Measurements from ENCODE around the gene ACTRT1. TPM values are rescaled to one million over a fixed set of nuclear protein-coding genes. Genes with fewer than 3 reads are reported as not detected.

Gene ACTRT1
- total and polyA plus RNA-seq, 2 donors (not counting 1 experiment from before 2014, with no cell fraction given): not detected

GRCh38 chrX:128020701-128021100, 31.5 kb downstream of the ACTRT1 start:
- Histone ChIP-seq H4K20me1 (ENCODE audit: control insufficient read depth, extremely low read depth, insufficient read depth, low read length) (no peaks in the 10 kb centered on the region), H2AFZ (ENCODE audit: low read length) (no peak overlapping the region), H3K36me3 (ENCODE audit: control insufficient read depth, insufficient read depth, low read length) (no peaks in the 10 kb centered on the region), H3K27me3 (ENCODE audit: control insufficient read depth, insufficient read depth, low read length) (no peaks in the 10 kb centered on the region), H3K4me3 (replicated peaks in 1 of 4; ENCODE audit: control extremely low read depth in 1 of 4, insufficient read depth in 1 of 4, low read depth in 3 of 4, low read length in 4 of 4) (no peak overlapping the region), H3K4me2 (ENCODE audit: extremely low read depth, insufficient read depth, low read length) (no peak overlapping the region), H3K9me3 (ENCODE audit: control insufficient read depth, insufficient read depth, low read depth, low read length) (no peaks in the 10 kb centered on the region), H3K4me1 (ENCODE audit: control insufficient read depth, extremely low read depth, insufficient read depth, low read length) (no peaks in the 10 kb centered on the region), H3K79me2 (ENCODE audit: control insufficient read depth, insufficient read depth, low read length) (no peaks in the 10 kb centered on the region), H3K9ac (ENCODE audit: insufficient read depth, low read length) (no peak overlapping the region), H3K27ac (ENCODE audit: insufficient read depth, low read length) (no peak overlapping the region)
- peak in 1 of 2 donors; percentile 40 for DNase-seq (ENCODE audit: low read depth in 2 of 2)
- TF ChIP-seq CTCF (conservative IDR thresholded peaks at IDR 0.05 in 1 of 2, IDR thresholded peaks at IDR 0.05 in 1 of 2; ENCODE audit: low read depth in 1 of 2, low read length in 2 of 2) (no peak), EZH2 (IDR thresholded peaks at IDR 0.05; ENCODE audit: low read length, missing control alignments) (no peak)

DNA sequence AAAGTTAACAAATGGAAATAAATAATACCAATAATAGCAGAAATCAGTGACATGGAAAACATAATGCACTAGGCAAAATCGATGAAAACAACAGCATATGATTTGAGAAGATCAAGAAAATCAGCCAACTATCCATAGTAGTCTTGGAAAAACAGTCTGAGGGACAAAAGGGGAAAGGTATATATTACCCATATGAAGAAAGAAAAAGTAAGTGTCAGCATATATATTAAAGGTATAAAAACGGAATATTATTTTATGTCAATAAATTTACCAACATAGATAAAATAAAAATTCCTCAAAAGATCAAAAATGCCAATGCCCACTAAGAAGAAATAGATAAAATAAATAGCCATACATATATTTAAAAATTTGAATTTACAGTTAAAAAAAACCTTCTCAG, 33.0 kb downstream of the ACTRT1 start:
- TF ChIP-seq EZH2 (IDR thresholded peaks at IDR 0.05; ENCODE audit: low read length, missing control alignments): no peak
- TF ChIP-seq CTCF (conservative IDR thresholded peaks at IDR 0.05 in 1 of 2, IDR thresholded peaks at IDR 0.05 in 1 of 2; ENCODE audit: low read depth in 1 of 2, low read length in 2 of 2): no peak
- no peak for DNase-seq (ENCODE audit: low read depth in 2 of 2)
- Histone ChIP-seq H3K9ac (ENCODE audit: insufficient read depth, low read length) (no peak overlapping the region), H3K79me2 (ENCODE audit: control insufficient read depth, insufficient read depth, low read length) (no peaks in the 10 kb centered on the region), H2AFZ (ENCODE audit: low read length) (no peak overlapping the region), H3K4me3 (replicated peaks in 1 of 4; ENCODE audit: control extremely low read depth in 1 of 4, insufficient read depth in 1 of 4, low read depth in 3 of 4, low read length in 4 of 4) (no peak overlapping the region), H3K36me3 (ENCODE audit: control insufficient read depth, insufficient read depth, low read length) (no peaks in the 10 kb centered on the region), H3K27me3 (ENCODE audit: control insufficient read depth, insufficient read depth, low read length) (no peaks in the 10 kb centered on the region), H3K27ac (ENCODE audit: insufficient read depth, low read length) (no peak overlapping the region), H3K4me2 (ENCODE audit: extremely low read depth, insufficient read depth, low read length) (no peak overlapping the region), H3K9me3 (ENCODE audit: control insufficient read depth, insufficient read depth, low read depth, low read length) (no peaks in the 10 kb centered on the region), H3K4me1 (ENCODE audit: control insufficient read depth, extremely low read depth, insufficient read depth, low read length) (no peaks in the 10 kb centered on the region), H4K20me1 (ENCODE audit: control insufficient read depth, extremely low read depth, insufficient read depth, low read length) (no peaks in the 10 kb centered on the region)

DNA sequence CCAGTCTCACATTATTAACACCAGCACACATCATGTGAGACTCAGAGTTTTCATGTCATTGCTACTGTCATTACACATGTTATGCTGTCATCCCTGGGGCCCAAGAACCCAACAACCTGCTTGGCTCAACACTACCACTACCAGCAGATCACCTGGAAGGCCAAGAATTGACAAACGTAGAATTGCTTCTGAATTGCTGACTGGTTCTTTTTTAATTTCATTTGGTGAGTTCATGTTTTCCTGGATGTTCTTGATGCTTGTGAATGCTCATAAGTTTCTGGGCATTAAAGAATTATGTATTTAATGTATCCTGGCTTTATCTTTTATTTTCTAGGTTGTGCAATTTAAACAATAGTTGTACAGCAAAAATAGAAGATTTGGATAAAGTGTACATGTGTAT, 40.2 kb downstream of the ACTRT1 start:
- H3K36me3 ChIP-seq (ENCODE audit: control insufficient read depth, insufficient read depth, low read length): no peaks in the 10 kb centered on the region

More for the DNA sequence above, 40.2 kb downstream of the ACTRT1 start:
- DNase-seq (ENCODE audit: low read depth in 2 of 2): no peak
- H3K9ac ChIP-seq (ENCODE audit: insufficient read depth, low read length): no peak overlapping the region
- no peak for TF ChIP-seq CTCF (conservative IDR thresholded peaks at IDR 0.05 in 1 of 2, IDR thresholded peaks at IDR 0.05 in 1 of 2; ENCODE audit: low read depth in 1 of 2, low read length in 2 of 2)
- no peak for TF ChIP-seq EZH2 (IDR thresholded peaks at IDR 0.05; ENCODE audit: low read length, missing control alignments)
- no peaks in the 10 kb centered on the region for H3K4me1 ChIP-seq (ENCODE audit: control insufficient read depth, extremely low read depth, insufficient read depth, low read length)
- H3K4me2 ChIP-seq (ENCODE audit: extremely low read depth, insufficient read depth, low read length): no peak overlapping the region
- no peaks in the 10 kb centered on the region for H3K79me2 ChIP-seq (ENCODE audit: control insufficient read depth, insufficient read depth, low read length)
- H4K20me1 ChIP-seq (ENCODE audit: control insufficient read depth, extremely low read depth, insufficient read depth, low read length): no peaks in the 10 kb centered on the region
- H3K9me3 ChIP-seq (ENCODE audit: control insufficient read depth, insufficient read depth, low read depth, low read length): no peaks in the 10 kb centered on the region
- H3K4me3 ChIP-seq (replicated peaks in 1 of 4; ENCODE audit: control extremely low read depth in 1 of 4, insufficient read depth in 1 of 4, low read depth in 3 of 4, low read length in 4 of 4): no peak overlapping the region
- H3K27me3 ChIP-seq (ENCODE audit: control insufficient read depth, insufficient read depth, low read length): no peaks in the 10 kb centered on the region
- H3K27ac ChIP-seq (ENCODE audit: insufficient read depth, low read length): no peak overlapping the region
- no peak overlapping the region for H2AFZ ChIP-seq (ENCODE audit: low read length)
